ENCODE results near the gene METTL22. TPM values are rescaled to one million over a fixed set of nuclear protein-coding genes. Genes with fewer than 3 reads are reported as not detected.

Gene METTL22
- polyA plus RNA-seq, 1 donor from 2014 or later, result 51.3 TPM

- Histone ChIP-seq H3K79me2 (replicated peaks; ENCODE audit: insufficient read depth, low read length) (peaks cover 32% of the 10 kb centered on the region), H4K20me1 (ENCODE audit: insufficient read depth) (no peaks in the 10 kb centered on the region), H3K27me3 (ENCODE audit: insufficient read depth, low read depth, low read length) (no peaks in the 10 kb centered on the region), H3F3A (ENCODE audit: insufficient read depth, low read length, poor library complexity, severe bottlenecking) (no peaks in the 10 kb centered on the region), H3K9me2 (ENCODE audit: insufficient read depth, low read length) (no peaks in the 10 kb centered on the region), H3K9ac (ENCODE audit: low read length) (no peak overlapping the region), H3K27ac (ENCODE audit: low read length) (no peak overlapping the region), H3K9me3 (ENCODE audit: low read length) (no peaks in the 10 kb centered on the region), H2AFZ (ENCODE audit: low read depth, low read length) (no peak overlapping the region), H3K4me3 (ENCODE audit: low read length) (no peak overlapping the region), H3K4me2 (ENCODE audit: low read length) (no peak overlapping the region), H3K36me3 (ENCODE audit: insufficient read depth, low read length) (no peaks in the 10 kb centered on the region)
- TF ChIP-seq TAF1 (IDR thresholded peaks at IDR 0.05; ENCODE audit: low read depth) (no peak), CTCF (IDR thresholded peaks at IDR 0.05; ENCODE audit: poor library complexity, severe bottlenecking) (no peak), POLR2AphosphoS5 (IDR thresholded peaks at IDR 0.05) (no peak), EZH2 (IDR thresholded peaks at IDR 0.05; ENCODE audit: borderline replicate concordance, insufficient read depth, low read length, poor library complexity, severe bottlenecking) (no peak), REST (IDR thresholded peaks at IDR 0.05; ENCODE audit: borderline replicate concordance) (no peak), EP300 (conservative IDR thresholded peaks at IDR 0.05; ENCODE audit: poor library complexity, severe bottlenecking) (no peak), MXI1 (conservative IDR thresholded peaks at IDR 0.05; ENCODE audit: poor library complexity, severe bottlenecking) (no peak), RAD21 (conservative IDR thresholded peaks at IDR 0.05) (no peak), SMC3 (conservative IDR thresholded peaks at IDR 0.05; ENCODE audit: poor library complexity) (no peak)
These were observed 5.4 kb downstream of the METTL22 start for GRCh38 chr16:8626946-8627345.

- Histone ChIP-seq H3K27ac (ENCODE audit: low read length) (no peak overlapping the region), H3K79me2 (replicated peaks; ENCODE audit: insufficient read depth, low read length) (peaks cover 27% of the 10 kb centered on the region), H3K9me3 (ENCODE audit: low read length) (no peaks in the 10 kb centered on the region), H4K20me1 (ENCODE audit: insufficient read depth) (no peaks in the 10 kb centered on the region), H3K9ac (ENCODE audit: low read length) (no peak overlapping the region), H3F3A (ENCODE audit: insufficient read depth, low read length, poor library complexity, severe bottlenecking) (no peaks in the 10 kb centered on the region), H2AFZ (ENCODE audit: low read depth, low read length) (no peak overlapping the region), H3K4me2 (ENCODE audit: low read length) (no peak overlapping the region), H3K36me3 (ENCODE audit: insufficient read depth, low read length) (no peaks in the 10 kb centered on the region), H3K9me2 (ENCODE audit: insufficient read depth, low read length) (no peaks in the 10 kb centered on the region), H3K4me3 (ENCODE audit: low read length) (no peak overlapping the region), H3K27me3 (ENCODE audit: insufficient read depth, low read depth, low read length) (no peaks in the 10 kb centered on the region)
- TF ChIP-seq MXI1 (conservative IDR thresholded peaks at IDR 0.05; ENCODE audit: poor library complexity, severe bottlenecking), result no peak
- no peak for TF ChIP-seq REST (IDR thresholded peaks at IDR 0.05; ENCODE audit: borderline replicate concordance)
- TF ChIP-seq EZH2 (IDR thresholded peaks at IDR 0.05; ENCODE audit: borderline replicate concordance, insufficient read depth, low read length, poor library complexity, severe bottlenecking), result no peak
- TF ChIP-seq TAF1 (IDR thresholded peaks at IDR 0.05; ENCODE audit: low read depth), result no peak
- no peak for TF ChIP-seq POLR2AphosphoS5 (IDR thresholded peaks at IDR 0.05)
- TF ChIP-seq EP300 (conservative IDR thresholded peaks at IDR 0.05; ENCODE audit: poor library complexity, severe bottlenecking), result no peak
- no peak for TF ChIP-seq RAD21 (conservative IDR thresholded peaks at IDR 0.05)
- no peak for TF ChIP-seq CTCF (IDR thresholded peaks at IDR 0.05; ENCODE audit: poor library complexity, severe bottlenecking)
- TF ChIP-seq SMC3 (conservative IDR thresholded peaks at IDR 0.05; ENCODE audit: poor library complexity), result no peak
These were observed 6.0 kb downstream of the METTL22 start for GRCh38 chr16:8627456-8627855.
